AG04450 (cell line): ENCODE measurements around the gene TMEM81. TPM values are rescaled to one million over a fixed set of nuclear protein-coding genes. Genes with fewer than 3 reads are reported as not detected.

Source experiments
- CTCF ChIA-PET: fragments of 300-600, 350-600 bp; formaldehyde crosslinking; extraction: SDS; loops from one replicate; lab custom pipeline; 2022; ENCODE audit warnings: antibody characterized with exemption, inconsistent platforms; lab: Charles Lee
- POLR2A ChIA-PET: fragments of 350-600 bp; formaldehyde crosslinking; extraction: SDS; loops from one replicate; lab custom pipeline; 2021; ENCODE audit warnings: antibody characterized with exemption, inconsistent platforms; lab: Yijun Ruan, JAX
- DNase-seq: peaks from one replicate; pipeline ENCODE4 v3.0.0-alpha.2; 2011; ENCODE audit warnings: low read depth, low spot score
- H3K27ac ChIP-seq: one replicate; pipeline ENCODE4 v1.5.1; 2012; ENCODE audit warnings: low read depth, low read length, control low read depth
- H3K27me3 ChIP-seq: one replicate; pipeline ENCODE4 v1.6.0; 2012; ENCODE audit warnings: low read length; ENCODE audit not compliant: control insufficient read depth, insufficient read depth
- H3K4me3 ChIP-seq: 2 replicates; pipeline ENCODE4 v1.5.1; 2011; ENCODE audit warnings: mild to moderate bottlenecking, low read depth, low read length, control low read depth
- H3K9me3 ChIP-seq: 2 replicates; pipeline ENCODE4 v1.5.1; 2012; ENCODE audit warnings: low read length; ENCODE audit not compliant: control insufficient read depth, insufficient read depth
- polyA plus RNA-seq: library from polyadenylated mRNA; depleted of rRNA; stranded (reverse); fragments of >200 nt; gene quantifications from 2 replicates; pipeline ENCODE4 v1.2.3, GENCODE V29; 2011
- TF ChIP-seq, protein P1 (sequence below): IDR thresholded peaks from 2 replicates; pipeline ENCODE4 v1.5.1; 2011; ENCODE audit warnings: low read depth, low read length, control low read depth, inconsistent platforms

TMEM81 gene
- polyA plus RNA-seq, 1 experiment, result 2.7 TPM

DNA sequence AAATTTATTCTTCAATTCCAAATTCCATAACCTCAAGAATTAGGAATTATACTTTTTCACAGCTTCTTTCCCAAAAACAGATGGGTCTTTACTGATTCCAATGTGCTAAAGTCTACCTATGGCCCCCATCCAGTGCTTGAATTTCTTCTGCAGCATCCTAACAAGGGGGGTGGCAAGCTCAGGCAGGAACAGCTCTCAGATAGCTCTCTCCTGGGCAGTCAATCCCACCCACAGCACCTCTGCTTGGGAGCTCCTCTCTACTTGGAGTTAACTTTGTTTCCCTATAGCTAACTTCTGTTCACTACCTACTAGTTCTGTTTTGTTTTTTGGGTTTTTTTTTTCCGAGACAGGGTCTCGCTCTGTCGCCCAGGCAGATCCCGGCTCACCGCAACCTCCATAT is 25.5 kb upstream of the TMEM81 start:
- ChIA-PET POLR2A (no interaction called here), CTCF (interaction anchor here (0.7 to 2.8 kb wide), 7 partner anchors 31 to 303 kb away, joined by 3 to 10 read pairs (median 4); no protein-coding TSS in a partner anchor)
- H3K4me3 ChIP-seq, result no peak overlapping the region
- H3K9me3 ChIP-seq, result no peaks in the 10 kb centered on the region
- no peaks in the 10 kb centered on the region for H3K27me3 ChIP-seq
- H3K27ac ChIP-seq, result no peak overlapping the region
- DNase-seq, result no peak
- TF ChIP-seq, protein P1, sequence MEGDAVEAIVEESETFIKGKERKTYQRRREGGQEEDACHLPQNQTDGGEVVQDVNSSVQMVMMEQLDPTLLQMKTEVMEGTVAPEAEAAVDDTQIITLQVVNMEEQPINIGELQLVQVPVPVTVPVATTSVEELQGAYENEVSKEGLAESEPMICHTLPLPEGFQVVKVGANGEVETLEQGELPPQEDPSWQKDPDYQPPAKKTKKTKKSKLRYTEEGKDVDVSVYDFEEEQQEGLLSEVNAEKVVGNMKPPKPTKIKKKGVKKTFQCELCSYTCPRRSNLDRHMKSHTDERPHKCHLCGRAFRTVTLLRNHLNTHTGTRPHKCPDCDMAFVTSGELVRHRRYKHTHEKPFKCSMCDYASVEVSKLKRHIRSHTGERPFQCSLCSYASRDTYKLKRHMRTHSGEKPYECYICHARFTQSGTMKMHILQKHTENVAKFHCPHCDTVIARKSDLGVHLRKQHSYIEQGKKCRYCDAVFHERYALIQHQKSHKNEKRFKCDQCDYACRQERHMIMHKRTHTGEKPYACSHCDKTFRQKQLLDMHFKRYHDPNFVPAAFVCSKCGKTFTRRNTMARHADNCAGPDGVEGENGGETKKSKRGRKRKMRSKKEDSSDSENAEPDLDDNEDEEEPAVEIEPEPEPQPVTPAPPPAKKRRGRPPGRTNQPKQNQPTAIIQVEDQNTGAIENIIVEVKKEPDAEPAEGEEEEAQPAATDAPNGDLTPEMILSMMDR, result no peak

DNA sequence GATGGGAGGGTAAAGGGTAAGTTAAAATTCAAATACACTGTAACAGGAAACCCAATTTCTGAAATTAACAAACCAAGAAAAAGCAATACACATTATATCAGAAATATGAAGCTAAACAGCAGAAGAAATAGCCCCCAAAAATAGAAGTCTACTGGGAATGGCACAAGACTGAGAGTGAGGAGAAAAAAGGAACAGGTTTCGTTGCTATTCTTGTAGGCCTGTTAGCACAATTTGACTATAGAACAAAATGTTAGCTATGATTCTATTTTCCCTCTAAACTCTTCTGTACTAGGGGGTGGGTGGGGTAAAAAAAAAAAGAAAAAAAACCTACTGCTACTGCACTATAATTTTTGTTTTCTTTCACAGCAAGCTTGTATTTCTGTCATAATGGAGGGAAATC is 25.0 kb upstream of the TMEM81 start:
- no peak for DNase-seq
- H3K27me3 ChIP-seq, result no peaks in the 10 kb centered on the region
- POLR2A ChIA-PET, result no interaction called here
- no peak overlapping the region for H3K4me3 ChIP-seq
- no peaks in the 10 kb centered on the region for H3K9me3 ChIP-seq
- no peak overlapping the region for H3K27ac ChIP-seq
- CTCF ChIA-PET, result interaction anchor here (0.7 to 2.8 kb wide), 7 partner anchors 32 to 302 kb away, joined by 3 to 10 read pairs (median 4); no protein-coding TSS in a partner anchor
- TF ChIP-seq, protein P1, result no peak

DNA sequence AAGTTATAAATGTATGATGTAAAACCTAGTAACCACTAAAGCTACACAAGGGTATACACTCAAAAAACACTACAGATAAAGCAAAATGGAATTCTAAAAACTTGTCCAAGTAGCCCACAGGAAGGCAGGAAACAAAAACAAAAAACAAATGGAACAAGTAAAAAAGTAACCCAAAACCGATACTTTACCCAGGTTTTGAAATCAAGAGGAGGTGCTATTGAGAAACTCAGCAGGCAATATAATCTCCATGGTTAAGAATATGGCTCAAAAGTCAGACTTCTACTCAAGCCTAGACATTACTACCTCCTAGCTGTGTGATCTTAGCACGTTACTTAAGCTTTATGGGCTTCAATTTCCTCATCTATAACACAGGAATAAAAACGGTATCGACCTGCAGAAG is 24.2 kb upstream of the TMEM81 start:
- ChIA-PET CTCF (interaction anchor here (0.7 to 2.8 kb wide), 6 partner anchors 14 to 301 kb away, joined by 3 to 10 read pairs (median 4); no protein-coding TSS in a partner anchor), POLR2A (no interaction called here)
- TF ChIP-seq, protein P1, result no peak
- Histone ChIP-seq H3K27ac (no peak overlapping the region), H3K4me3 (no peak overlapping the region), H3K27me3 (no peaks in the 10 kb centered on the region), H3K9me3 (no peaks in the 10 kb centered on the region)
- DNase-seq, result no peak

DNA sequence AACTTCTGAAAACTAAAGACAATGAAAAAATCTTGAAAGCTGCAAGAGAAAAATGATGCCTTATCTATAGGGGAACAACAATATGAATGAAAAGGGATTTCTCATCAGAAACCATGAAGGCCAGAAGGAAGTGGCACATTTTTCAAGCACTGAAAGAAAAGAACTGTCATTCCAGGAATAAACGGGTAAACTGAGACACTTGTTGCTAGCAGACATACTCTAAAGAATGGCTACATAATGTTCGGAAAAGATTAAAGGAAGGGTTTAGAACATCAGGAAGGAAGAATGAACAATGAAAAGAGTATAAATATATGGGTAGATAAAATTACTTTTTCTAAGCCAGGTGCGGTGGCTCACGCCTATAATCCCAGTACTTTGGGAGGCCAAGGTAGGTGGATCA is 23.1 kb upstream of the TMEM81 start:
- ChIA-PET CTCF (interaction anchor here (0.7 kb wide), 1 partner anchor 153 kb away, joined by 8 read pairs; no protein-coding TSS in a partner anchor), POLR2A (interaction anchor here (0.7 kb wide), 1 partner anchor 151 kb away, joined by 11 read pairs; no protein-coding TSS in a partner anchor)
- Histone ChIP-seq H3K27me3 (no peaks in the 10 kb centered on the region), H3K27ac (no peak overlapping the region), H3K4me3 (no peak overlapping the region), H3K9me3 (no peaks in the 10 kb centered on the region)
- TF ChIP-seq, protein P1, result no peak
- no peak for DNase-seq

DNA sequence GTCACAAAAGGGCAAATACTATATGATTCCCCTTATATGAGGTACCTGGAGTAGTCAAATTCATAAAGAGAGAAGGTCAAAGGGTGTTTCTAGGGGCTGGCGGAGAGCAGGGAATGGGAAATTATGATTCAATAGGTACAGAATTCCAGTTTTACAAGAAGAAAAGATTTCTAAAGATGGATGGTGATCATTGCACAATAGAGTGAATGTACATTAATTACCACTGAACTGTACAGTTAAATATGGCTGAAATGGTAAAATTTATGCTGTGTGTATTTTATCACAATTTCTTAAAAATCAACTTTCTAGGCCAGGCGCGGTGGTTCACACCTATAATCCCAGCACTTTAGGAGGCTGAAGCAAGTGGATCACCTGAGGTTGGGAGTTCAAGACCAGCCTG is 18.1 kb upstream of the TMEM81 start:
- CTCF ChIA-PET, result interaction anchor here (0.7 kb wide), 1 partner anchor 20 kb away, joined by 4 read pairs; no protein-coding TSS in a partner anchor
- Histone ChIP-seq H3K27me3 (no peaks in the 10 kb centered on the region), H3K27ac (no peak overlapping the region), H3K9me3 (no peaks in the 10 kb centered on the region), H3K4me3 (no peak overlapping the region)
- no peak for DNase-seq
- POLR2A ChIA-PET, result interaction anchor here (0.7 kb wide), 1 partner anchor 13 kb away, joined by 5 read pairs; no protein-coding TSS in a partner anchor
- TF ChIP-seq, protein P1, result no peak
